Measurements from ENCODE around the gene LRATD1. TPM values are rescaled to one million over a fixed set of nuclear protein-coding genes. Genes with fewer than 3 reads are reported as not detected.

Gene LRATD1
- total and polyA plus RNA-seq, 2 donors (not counting 3 experiments of a cell fraction or from before 2014, with no cell fraction given): not detected

GRCh38 chr2:14603676-14604075 lies 28.8 kb upstream of the LRATD1 start:
- Histone ChIP-seq H4K20me1 (replicated peaks; ENCODE audit: control insufficient read depth, extremely low read depth, insufficient read depth, low read length) (no peaks in the 10 kb centered on the region), H3K79me2 (ENCODE audit: control insufficient read depth, insufficient read depth, low read length) (no peaks in the 10 kb centered on the region), H3K4me2 (ENCODE audit: insufficient read depth, low read length) (no peak overlapping the region), H3K4me1 (ENCODE audit: control insufficient read depth, extremely low read depth, insufficient read depth, low read length) (no peaks in the 10 kb centered on the region), H3K27ac (ENCODE audit: insufficient read depth, low read depth, low read length) (no peak overlapping the region), H3K9ac (replicated peaks; ENCODE audit: extremely low read depth, insufficient read depth, low read length) (no peak overlapping the region), H2AFZ (ENCODE audit: low read depth, low read length) (no peak overlapping the region), H3K9me3 (replicated peaks; ENCODE audit: control insufficient read depth, insufficient read depth, low read length) (peaks cover 5% of the 10 kb centered on the region), H3K27me3 (ENCODE audit: control insufficient read depth in 2 of 2, insufficient read depth in 2 of 2, low read length in 2 of 2) (no peaks in the 10 kb centered on the region), H3K4me3 (replicated peaks in 1 of 3; ENCODE audit: insufficient read depth in 1 of 3, low read depth in 1 of 3, low read length in 3 of 3) (no peak overlapping the region), H3K36me3 (ENCODE audit: control insufficient read depth in 2 of 2, extremely low read depth in 1 of 2, insufficient read depth in 2 of 2, low read length in 2 of 2) (no peaks in the 10 kb centered on the region), H3K9me1 (replicated peaks; ENCODE audit: control insufficient read depth, extremely low read depth, insufficient read depth, low read length) (no peaks in the 10 kb centered on the region)
- dilution Hi-C loops (cut with MboI; ENCODE audit: extremely low pct_ligation_motif_present, low sequenced_read_pairs) (no loop called here), intact Hi-C loops (cut with micrococcal nuclease) (no loop called here)
- no TSS peak for BruUV-seq (replicated peaks)
- TF ChIP-seq JUN (IDR thresholded peaks at IDR 0.05; ENCODE audit: borderline replicate concordance, insufficient read depth, insufficient read length, low read depth): no peak
- no peak for TF ChIP-seq POLR2AphosphoS5 (IDR thresholded peaks at IDR 0.05; ENCODE audit: insufficient read depth, low read depth, low read length)
- no peak for TF ChIP-seq CTCF (IDR thresholded peaks at IDR 0.05; ENCODE audit: extremely low read depth in 1 of 2, insufficient read depth in 1 of 2, low read depth in 1 of 2, low read length in 2 of 2)
- TF ChIP-seq EZH2 (IDR thresholded peaks at IDR 0.05; ENCODE audit: borderline replicate concordance, low read depth, low read length, severe bottlenecking): no peak
- TF ChIP-seq MYC (IDR thresholded peaks at IDR 0.05; ENCODE audit: low read depth, low read length): no peak
- TF ChIP-seq MAX (IDR thresholded peaks at IDR 0.05; ENCODE audit: insufficient read depth, insufficient read length): no peak
- TF ChIP-seq GATA2 (IDR thresholded peaks at IDR 0.05; ENCODE audit: insufficient read depth, insufficient read length, low read depth, low read length): no peak
- TF ChIP-seq FOS (IDR thresholded peaks at IDR 0.05; ENCODE audit: borderline replicate concordance, insufficient read depth, low read length): no peak
- no peak for TF ChIP-seq POLR2A (IDR thresholded peaks at IDR 0.05; ENCODE audit: low read depth, low read length)
- no peak for FAIRE-seq
- CTCF ChIA-PET: no interaction called here
- POLR2A ChIA-PET: no interaction called here
- no peak for DNase-seq (ENCODE audit: low read depth, low spot score)

Data from endothelial cell of umbilical vein (primary cell).